ENCODE results near the gene ALPL. TPM values are rescaled to one million over a fixed set of nuclear protein-coding genes. Genes with fewer than 3 reads are reported as not detected.

The ALPL gene
- total and polyA plus RNA-seq, 10 of the 15 experiments (the other 5 are each of a cell fraction or from before 2014, with no cell fraction given): 0.07 to 0.59 (median 0.31) TPM; not detected in 2

- no peaks in the 10 kb centered on the region for H3K4me1 ChIP-seq (ENCODE audit: control insufficient read depth, insufficient read depth, low read length)
- 31% methylated on average over 7 of the region's 7 CpGs for WGBS (ENCODE audit: insufficient coverage, insufficient replicate concordance, low lambda C conversion rate, missing lambda C conversion rate)
- no peak overlapping the region for H2AFZ ChIP-seq (ENCODE audit: control insufficient read depth, low read depth, low read length)
- H3K9me3 ChIP-seq (replicated peaks; ENCODE audit: control insufficient read depth, insufficient read depth, low read length): no peaks in the 10 kb centered on the region; the same call in 2 of the 3 replicates
- no peaks in the 10 kb centered on the region for H4K20me1 ChIP-seq (ENCODE audit: control insufficient read depth, insufficient read depth)
- intact Hi-C loops (cut with micrococcal nuclease; ENCODE audit: unreplicated experiment) (no loop called here), in situ Hi-C loops (cut with MboI) (no loop called here)
- FAIRE-seq (no peak), ATAC-seq (no peak), DNase-seq (ENCODE audit: low read depth, low spot score) (no peak)
- no peak overlapping the region for H3K4me2 ChIP-seq (ENCODE audit: control insufficient read depth, insufficient read depth)
- ChIA-PET CTCF (interaction anchor here (0.6 kb wide), 1 partner anchor 141 kb away, joined by 3 read pairs; no protein-coding TSS in a partner anchor), RAD21 (ENCODE audit: unreplicated experiment) (interaction anchor here (0.7 to 1.8 kb wide), 2 partner anchors 40 to 126 kb away, joined by 3 read pairs; no protein-coding TSS in a partner anchor), POLR2A (interaction anchor here (0.6 kb wide), 1 partner anchor 1680 kb away, joined by 4 read pairs; no protein-coding TSS in a partner anchor), SMC1A (ENCODE audit: uncharacterized antibody, unreplicated experiment) (interaction anchor here (0.6 to 2.2 kb wide), 5 partner anchors 13 to 109 kb away, joined by 3 to 8 read pairs (median 3); no protein-coding TSS in a partner anchor)
- H3K27ac ChIP-seq (ENCODE audit: control insufficient read depth, insufficient read depth): no peak overlapping the region
- no peak overlapping the region for H3K4me3 ChIP-seq
- H3K27me3 ChIP-seq (replicated peaks in 1 of 2; ENCODE audit: control insufficient read depth in 2 of 2, insufficient read depth in 2 of 2, low read length in 1 of 2): peaks cover 0 to 5% of the 10 kb centered on the region in 2 experiments; a peak in 3 of 4 replicates
- BruUV-seq (replicated peaks): no TSS peak
- H3K36me3 ChIP-seq (ENCODE audit: control insufficient read depth in 2 of 2, insufficient read depth in 2 of 2, low read length in 1 of 2): no peaks in the 10 kb centered on the region
- no peaks in the 10 kb centered on the region for H3K79me2 ChIP-seq (ENCODE audit: control insufficient read depth, insufficient read depth, low read length)
- H3K9ac ChIP-seq (ENCODE audit: control insufficient read depth, insufficient read depth, low read length): no peak overlapping the region
- TF ChIP-seq NFYA (IDR thresholded peaks at IDR 0.05; ENCODE audit: borderline replicate concordance, low read depth, low read length) (no peak), SRF (IDR thresholded peaks at IDR 0.05; ENCODE audit: low read depth in 2 of 2, low read length in 2 of 2) (no peak), MXI1 (IDR thresholded peaks at IDR 0.05; ENCODE audit: low read depth, low read length) (no peak), RCOR1 (conservative IDR thresholded peaks at IDR 0.05; ENCODE audit: low read depth, low read length) (no peak), YBX1 (IDR thresholded peaks at IDR 0.05) (no peak), PRDM15 (CRISPR knock-in tag; IDR thresholded peaks at IDR 0.05) (no peak), POLR2AphosphoS5 (IDR thresholded peaks at IDR 0.05; ENCODE audit: low read length) (no peak), TAF1 (IDR thresholded peaks at IDR 0.05; ENCODE audit: borderline replicate concordance, low read depth, low read length) (no peak), CHD4 (IDR thresholded peaks at IDR 0.05) (no peak), HSF1 (IDR thresholded peaks at IDR 0.05; ENCODE audit: low read depth, low read length) (no peak), MYB (IDR thresholded peaks at IDR 0.05; ENCODE audit: borderline replicate concordance, low read depth, low read length) (no peak), SP1 (IDR thresholded peaks at IDR 0.05; ENCODE audit: low read depth, low read length) (no peak), POLR2AphosphoS2 (IDR thresholded peaks at IDR 0.05; ENCODE audit: low read depth, low read length) (no peak), ZBTB40 (IDR thresholded peaks at IDR 0.05; ENCODE audit: borderline replicate concordance) (no peak), MEF2B (IDR thresholded peaks at IDR 0.05; ENCODE audit: partially characterized antibody, poor library complexity, severe bottlenecking) (no peak)
Observed at GRCh38 chr1:21495225-21495820, 13.9 kb upstream of the ALPL start.

All from GM12878 (cell line).